GM23338 (cell line): ENCODE measurements around the gene HIVEP3. TPM values are rescaled to one million over a fixed set of nuclear protein-coding genes. Genes with fewer than 3 reads are reported as not detected.

ENCODE experiments used
- ATAC-seq: fragments of 200-7000 bp; cut with Tn5 transposase; 3 replicates; pipeline ENCODE4 v1.9.1; 2020
- DNase-seq: peaks from one replicate; pipeline ENCODE4 v3.0.0-alpha.2; 2015; ENCODE audit warnings: low spot score
- H2AFZ ChIP-seq: fragments of 200-600 bp; sonication (generic); 2 replicates; pipeline ENCODE4 v1.8.0; 2016; ENCODE audit warnings: antibody characterized with exemption, mild to moderate bottlenecking, moderate library complexity
- H3F3A ChIP-seq: fragments of 200-600 bp; sonication (generic); replicated peaks from 2 replicates; pipeline ENCODE4 v1.8.0; 2017; ENCODE audit warnings: antibody characterized with exemption, mixed run types, low read depth
- H3K27ac ChIP-seq: fragments of 200-600 bp; sonication (generic); 2 replicates; pipeline ENCODE4 v1.6.1; 2016; ENCODE audit warnings: low read depth
- H3K27me3 ChIP-seq: fragments of 200-600 bp; sonication (generic); 2 replicates; pipeline ENCODE4 v1.8.0; 2016; ENCODE audit warnings: mild to moderate bottlenecking, mixed run types, moderate library complexity; ENCODE audit not compliant: insufficient read depth
- H3K36me3 ChIP-seq: fragments of 200-600 bp; sonication (generic); 2 replicates; pipeline ENCODE4 v1.8.0; 2016; ENCODE audit warnings: mild to moderate bottlenecking; ENCODE audit not compliant: insufficient read depth
- H3K4me1 ChIP-seq: fragments of 200-600 bp; sonication (generic); 2 replicates; pipeline ENCODE4 v1.8.0; 2016; ENCODE audit warnings: mild to moderate bottlenecking, moderate library complexity; ENCODE audit not compliant: insufficient read depth
- H3K4me2 ChIP-seq: fragments of 200-600 bp; sonication (generic); 2 replicates; pipeline ENCODE4 v1.7.1; 2017; ENCODE audit warnings: mixed run types
- H3K4me3 ChIP-seq: fragments of 200-600 bp; sonication (generic); 2 replicates; pipeline ENCODE4 v1.6.1; 2016; ENCODE audit warnings: mixed run types
- H3K79me2 ChIP-seq: fragments of 200-600 bp; sonication (generic); replicated peaks from 2 replicates; pipeline ENCODE4 v1.8.0; 2017; ENCODE audit warnings: mild to moderate bottlenecking; ENCODE audit not compliant: insufficient read depth
- H3K9me2 ChIP-seq: fragments of 200-600 bp; sonication (generic); 2 replicates; pipeline ENCODE4 v1.8.0; 2017; ENCODE audit not compliant: insufficient read depth
- H4K20me1 ChIP-seq: fragments of 200-600 bp; sonication (generic); replicated peaks from 2 replicates; pipeline ENCODE4 v1.8.0; 2017; ENCODE audit warnings: mild to moderate bottlenecking; ENCODE audit not compliant: insufficient read depth
- H3K27ac Mint-ChIP-seq: 2 replicates; pipeline ENCODE4 v1.8.0; 2020; ENCODE audit warnings: inconsistent platforms, mild to moderate bottlenecking, moderate library complexity, mixed read lengths
- H3K27me3 Mint-ChIP-seq: 3 replicates; pipeline ENCODE4 v1.8.0; 2022; ENCODE audit warnings: low read depth, mild to moderate bottlenecking, moderate library complexity, mixed read lengths, inconsistent platforms; ENCODE audit not compliant: insufficient read depth, poor library complexity
- H3K36me3 Mint-ChIP-seq: 3 replicates; pipeline ENCODE4 v1.8.0; 2021; ENCODE audit warnings: low read depth, mild to moderate bottlenecking, inconsistent platforms, moderate library complexity, mixed read lengths
- H3K4me1 Mint-ChIP-seq: 3 replicates; pipeline ENCODE4 v1.8.0; 2020; ENCODE audit warnings: mild to moderate bottlenecking, inconsistent platforms, mixed read lengths
- H3K4me3 Mint-ChIP-seq: 3 replicates; pipeline ENCODE4 v1.8.0; 2021; ENCODE audit warnings: moderate library complexity, mild to moderate bottlenecking, inconsistent platforms, mixed read lengths
- H3K9me3 Mint-ChIP-seq: 3 replicates; pipeline ENCODE4 v1.8.0; 2020; ENCODE audit warnings: moderate library complexity, mild to moderate bottlenecking, inconsistent platforms, mixed read lengths
- CTCF ChIP-seq, 2 experiments: fragments of 200-600 bp in 1 of 2; sonication (generic) in 1 of 2; conservative IDR thresholded peaks; 2 replicates each; pipeline versions ENCODE4 v1.5.1 to v1.6.1; 2016 to 2017; ENCODE audit warnings: antibody characterized with exemption in 2 of 2, low read depth in 2 of 2, mild to moderate bottlenecking in 2 of 2, moderate library complexity in 1 of 2
- EZH2 ChIP-seq: fragments of 200-600 bp; sonication (generic); IDR thresholded peaks from one replicate; pipeline ENCODE4 v1.8.0; 2017; ENCODE audit warnings: antibody characterized with exemption, mild to moderate bottlenecking, low read depth; ENCODE audit not compliant: unreplicated experiment
- JUNB ChIP-seq: IDR thresholded peaks from one replicate; pipeline ENCODE4 v1.6.1; 2016; ENCODE audit warnings: antibody characterized with exemption; ENCODE audit not compliant: unreplicated experiment
- NANOG ChIP-seq: IDR thresholded peaks from 2 replicates; pipeline ENCODE4 v1.6.1; 2016; ENCODE audit warnings: antibody characterized with exemption, borderline replicate concordance
- REST ChIP-seq: IDR thresholded peaks from one replicate; pipeline ENCODE4 v1.6.1; 2018; ENCODE audit warnings: antibody characterized with exemption; ENCODE audit not compliant: unreplicated experiment
- STAT1 ChIP-seq: IDR thresholded peaks from one replicate; pipeline ENCODE4 v1.6.1; 2016; ENCODE audit warnings: antibody characterized with exemption; ENCODE audit not compliant: unreplicated experiment
- ZNF114 ChIP-seq: fragments of 250-450 bp; sonication (Bioruptor Pico); IDR thresholded peaks from 2 replicates; pipeline ENCODE4 v1.5.0; 2020; ENCODE audit warnings: mild to moderate bottlenecking, moderate library complexity
- ZNF462 ChIP-seq: fragments of 250-450 bp; sonication (Bioruptor Pico); IDR thresholded peaks from 2 replicates; pipeline ENCODE4 v1.5.0; 2020; ENCODE audit warnings: mild to moderate bottlenecking, moderate library complexity
- polyA plus RNA-seq: library from polyadenylated mRNA; unstranded; fragments of >200 nt; fragmentation: Nextera tagmentation; extraction: Ambion mirVana; gene quantifications from 2 replicates; pipeline ENCODE4 v1.2.1, GENCODE V29; 2016
- total RNA-seq: library from RNA; depleted of rRNA; stranded (reverse); fragments of >200 nt; shearing (Covaris generic); gene quantifications from 2 replicates; pipeline ENCODE4 v1.2.3, GENCODE V29; 2014

The HIVEP3 gene
- total and polyA plus RNA-seq, 2 experiments from 2014 or later = 0.14 to 0.24 TPM

GRCh38 chr1:41699861-41700248 lies 218.9 kb downstream of the HIVEP3 start:
- H3K27ac Mint-ChIP-seq = no peak overlapping the region
- no peaks in the 10 kb centered on the region for H3K36me3 Mint-ChIP-seq
- no peak overlapping the region for H2AFZ ChIP-seq
- no peaks in the 10 kb centered on the region for H3K79me2 ChIP-seq
- TF ChIP-seq ZNF462 (CRISPR knock-in tag) (no peak), JUNB (no peak), CTCF (conservative IDR thresholded peaks at IDR 0.05; ENCODE audit: low read depth in 2 of 2) (no peak), STAT1 (no peak), NANOG (no peak), ZNF114 (CRISPR knock-in tag) (no peak), REST (no peak), EZH2 (no peak)
- H3K4me1 ChIP-seq = no peaks in the 10 kb centered on the region
- ATAC-seq (no peak), DNase-seq (no peak)
- no peaks in the 10 kb centered on the region for H3K9me2 ChIP-seq
- no peaks in the 10 kb centered on the region for H3K36me3 ChIP-seq
- H3K4me3 Mint-ChIP-seq = no peak overlapping the region
- no peaks in the 10 kb centered on the region for H4K20me1 ChIP-seq
- no peak overlapping the region for H3K4me2 ChIP-seq
- no peaks in the 10 kb centered on the region for H3K27me3 Mint-ChIP-seq
- no peaks in the 10 kb centered on the region for H3K9me3 Mint-ChIP-seq
- H3K27me3 ChIP-seq = no peaks in the 10 kb centered on the region
- H3F3A ChIP-seq = no peaks in the 10 kb centered on the region
- H3K27ac ChIP-seq = no peak overlapping the region
- no peaks in the 10 kb centered on the region for H3K4me1 Mint-ChIP-seq
- no peak overlapping the region for H3K4me3 ChIP-seq
